Fibroblast of upper back skin (primary cell): Measurements from ENCODE around the gene TCIRG1.

ENCODE experiments used
- DNase-seq: peaks from one replicate; pipeline ENCODE4 v3.0.0-alpha.2; 2013

TCIRG1 gene

GRCh38 chr11:68004551-68005335 is 34.1 kb upstream of the TCIRG1 start:
- DNase-seq, result no peak

DNA sequence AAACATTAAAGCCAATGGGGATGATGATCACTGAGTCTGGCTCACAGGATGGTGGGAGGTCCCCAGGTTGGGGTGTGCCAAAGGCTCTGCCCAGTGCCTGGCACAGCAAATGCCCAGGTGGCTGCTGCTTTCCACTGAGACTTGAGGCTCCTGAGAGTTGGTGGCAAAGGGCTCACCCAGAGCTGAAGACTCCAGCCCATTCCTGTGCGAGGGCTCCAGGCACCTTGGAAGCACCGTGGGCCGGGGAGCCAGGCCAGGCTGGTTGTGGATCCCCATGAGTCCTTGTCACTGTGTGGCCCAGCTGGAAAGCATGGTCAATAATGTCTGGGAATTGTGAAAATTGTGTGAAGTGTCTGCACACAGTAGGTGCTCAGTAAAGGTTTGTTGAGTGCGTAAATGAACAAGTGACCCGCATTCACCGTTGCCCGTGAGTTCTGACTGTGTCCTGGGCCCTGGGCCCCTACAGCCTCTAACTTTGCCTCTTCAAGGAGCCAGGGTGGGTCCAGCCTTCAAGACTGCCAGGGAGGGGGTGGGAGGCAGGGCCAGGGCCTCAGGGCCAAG is 32.1 kb upstream of the TCIRG1 start:
- no peak for DNase-seq

DNA sequence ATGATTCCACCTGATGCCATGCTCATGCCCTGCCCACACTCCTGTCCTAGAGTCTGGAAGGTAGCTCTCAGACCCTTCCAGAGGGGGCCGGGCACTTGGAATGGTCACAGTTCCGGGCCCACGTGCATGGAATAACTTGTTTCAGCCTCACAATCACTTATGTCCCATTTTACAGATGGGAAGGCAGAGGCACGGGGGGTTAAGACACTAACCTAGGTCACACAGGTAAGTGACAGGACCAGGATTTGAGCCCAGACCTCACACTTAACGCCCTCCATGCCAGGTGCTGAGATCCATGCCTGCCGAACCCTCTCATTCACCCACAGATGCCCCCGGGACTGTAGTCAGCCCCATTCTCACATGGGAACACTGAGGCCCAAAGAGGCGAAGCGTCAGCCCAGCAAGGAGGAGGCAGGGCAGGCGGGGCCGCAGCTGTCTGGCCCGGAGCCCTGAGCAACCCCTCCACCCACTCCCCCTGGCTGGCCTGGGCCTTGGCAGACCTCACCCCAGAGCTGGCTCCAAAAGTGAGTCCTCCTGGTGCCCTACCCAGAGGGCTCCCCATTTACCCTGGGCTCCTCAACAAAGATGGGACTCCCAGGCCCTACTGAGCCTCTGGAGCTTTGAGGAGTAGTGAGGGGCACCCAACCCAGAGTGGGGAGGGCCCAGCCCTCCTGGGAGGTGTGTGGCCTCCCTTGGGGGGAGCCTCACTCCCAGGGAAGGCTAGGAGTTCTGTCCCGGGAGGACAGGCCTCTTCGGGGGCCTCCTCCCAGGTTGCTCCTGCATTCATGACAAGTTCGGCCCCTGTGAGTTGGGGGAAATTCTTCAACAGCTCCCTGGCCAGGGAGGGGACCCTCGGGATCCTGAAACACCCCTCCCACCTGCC is 31.1 kb upstream of the TCIRG1 start:
- DNase-seq, result no peak

- no peak for DNase-seq
These were observed 30.2 kb upstream of the TCIRG1 start for GRCh38 chr11:68008381-68009337.

- DNase-seq, result peak; percentile 59
These were observed 29.3 kb upstream of the TCIRG1 start for GRCh38 chr11:68009391-68010089.

DNA sequence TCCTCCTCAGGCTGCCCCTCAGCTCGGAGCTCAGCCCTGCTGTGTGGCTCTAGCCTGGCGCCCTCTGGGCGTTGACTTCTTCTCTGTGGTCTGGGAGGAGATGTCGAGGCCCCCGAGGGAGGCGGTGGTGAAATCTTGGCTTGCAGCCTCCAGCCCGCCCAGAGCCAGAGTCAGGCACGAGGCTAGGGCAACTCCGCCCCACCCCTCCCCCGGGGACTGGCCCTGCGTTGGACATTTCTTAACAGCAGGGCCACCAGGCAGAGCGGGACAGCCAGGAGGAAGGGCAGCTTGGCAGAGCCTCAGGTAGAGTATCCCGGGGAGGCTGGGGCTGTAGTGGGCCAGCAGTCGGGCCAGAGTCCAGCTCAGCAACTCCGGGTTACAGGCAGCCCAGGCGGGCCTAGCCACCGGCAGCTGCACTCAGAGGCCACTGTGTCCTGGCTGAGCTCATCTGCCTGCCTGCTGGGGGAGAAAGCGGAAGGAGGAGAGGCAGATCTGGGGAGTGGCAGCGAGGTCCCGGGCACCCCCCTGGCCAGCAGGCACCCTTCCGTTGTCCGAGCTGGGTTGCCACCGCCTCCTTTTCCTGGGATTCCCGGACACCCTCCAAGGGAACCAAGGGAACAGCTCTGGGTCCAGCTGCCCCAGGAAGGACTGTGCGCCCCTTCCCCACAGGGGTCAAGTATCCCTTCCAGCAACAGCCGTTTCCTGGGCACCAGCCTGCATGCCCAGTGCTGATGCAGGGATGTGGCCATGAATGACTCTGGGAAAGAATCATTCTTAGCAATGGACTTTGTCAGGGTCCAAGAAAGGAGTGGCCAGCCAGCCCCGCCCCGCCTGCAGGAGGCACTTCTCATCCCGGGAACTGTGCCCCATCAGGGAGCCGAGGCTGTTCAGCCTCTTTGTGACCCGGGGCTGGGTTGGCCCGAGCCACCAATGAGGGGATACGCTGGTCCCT is 28.5 kb upstream of the TCIRG1 start, which contains the start of gene ALDH3B1:
TSS of gene ALDH3B1 (plus strand) at position 238 of the 952 bp plus-strand sequence. CDS start 4,971 bp downstream, outside the sequence.
- DNase-seq, result peak; percentile 73

- DNase-seq, result no peak
These were observed 27.5 kb upstream of the TCIRG1 start for GRCh38 chr11:68011051-68011943.

- no peak for DNase-seq
These were observed 26.6 kb upstream of the TCIRG1 start for GRCh38 chr11:68012044-68012842.

DNA sequence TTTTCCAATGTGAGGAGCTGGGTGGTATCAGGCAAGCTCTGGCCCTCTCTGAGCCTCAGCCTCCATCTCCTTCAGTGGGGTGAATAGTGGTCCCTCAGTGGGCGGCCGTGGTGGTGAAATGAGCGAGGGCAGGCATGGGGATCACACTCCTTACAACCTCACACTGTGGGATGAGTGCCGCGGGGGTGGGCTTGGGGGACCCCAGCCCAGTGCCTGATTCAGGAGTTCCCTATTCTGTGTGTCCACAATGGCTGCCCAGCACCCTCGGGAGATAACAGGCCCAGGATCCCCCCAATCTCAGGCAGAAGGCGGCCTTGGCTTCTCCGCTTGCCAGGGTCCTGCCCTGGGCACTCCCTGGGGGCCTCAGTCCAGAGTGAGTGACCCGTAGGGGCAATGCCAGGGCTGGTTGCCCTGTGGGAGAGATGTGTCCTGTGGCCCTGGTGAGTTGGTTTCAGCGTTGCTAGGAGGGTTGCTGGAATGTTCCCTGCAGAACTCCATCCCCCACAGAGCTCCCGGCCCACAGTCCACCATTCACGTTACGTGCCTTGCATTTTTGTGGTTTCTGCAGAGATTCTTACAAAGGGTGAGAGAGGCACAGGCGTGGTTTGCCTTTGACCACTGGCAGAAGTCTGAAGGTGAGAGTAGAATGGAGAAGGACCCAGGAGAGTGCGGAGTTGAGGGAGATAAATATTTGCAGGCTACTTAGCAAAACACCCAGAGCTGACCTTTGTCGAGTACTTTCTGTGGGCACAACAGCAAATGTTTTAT is 25.8 kb upstream of the TCIRG1 start:
- DNase-seq, result peak; percentile 97

- no peak for DNase-seq
These were observed 25.1 kb upstream of the TCIRG1 start for GRCh38 chr11:68013611-68014156.

- DNase-seq, result peak; percentile 29
These were observed 24.5 kb upstream of the TCIRG1 start for GRCh38 chr11:68014157-68014946.

DNA sequence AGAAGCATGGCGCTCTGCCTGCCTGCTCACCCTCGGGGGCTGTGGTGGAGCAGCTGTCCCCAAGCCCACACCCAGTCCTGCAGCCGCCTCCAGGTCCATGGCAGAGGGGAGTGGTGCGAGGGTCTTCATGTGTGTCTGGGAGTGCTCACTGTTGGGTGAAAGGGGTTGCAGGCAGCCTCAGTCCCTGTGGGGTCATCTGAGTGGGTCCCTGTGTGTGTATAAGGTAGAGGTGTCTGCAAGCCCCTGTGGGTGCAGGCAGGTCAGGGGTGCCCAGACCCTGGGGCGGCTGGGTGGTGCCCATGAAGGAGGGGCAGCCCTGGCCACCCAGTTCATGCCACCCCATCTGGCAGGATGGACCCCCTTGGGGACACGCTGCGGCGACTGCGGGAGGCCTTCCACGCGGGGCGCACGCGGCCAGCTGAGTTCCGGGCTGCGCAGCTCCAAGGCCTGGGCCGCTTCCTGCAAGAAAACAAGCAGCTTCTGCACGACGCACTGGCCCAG is 23.8 kb upstream of the TCIRG1 start:
- no peak for DNase-seq

DNA sequence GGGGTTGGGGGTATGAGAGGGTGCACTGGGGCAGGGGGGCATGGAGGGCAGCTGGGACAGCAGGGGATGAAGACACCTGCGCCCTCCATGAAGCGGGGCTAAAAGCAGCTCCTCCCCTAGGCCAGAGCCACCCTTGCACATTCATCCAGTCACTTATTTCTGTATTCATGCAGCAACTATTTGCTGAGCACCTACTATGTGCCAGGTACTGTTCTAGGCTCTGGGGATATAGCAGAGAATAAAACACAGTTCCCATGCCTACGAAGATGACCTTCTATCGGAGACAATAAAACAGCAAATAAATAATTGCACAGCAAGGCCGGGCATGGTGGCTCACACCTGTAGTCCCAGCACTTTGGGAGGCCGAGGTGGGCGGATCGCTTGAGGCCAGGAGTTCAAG is 23.4 kb upstream of the TCIRG1 start:
- no peak for DNase-seq

DNA sequence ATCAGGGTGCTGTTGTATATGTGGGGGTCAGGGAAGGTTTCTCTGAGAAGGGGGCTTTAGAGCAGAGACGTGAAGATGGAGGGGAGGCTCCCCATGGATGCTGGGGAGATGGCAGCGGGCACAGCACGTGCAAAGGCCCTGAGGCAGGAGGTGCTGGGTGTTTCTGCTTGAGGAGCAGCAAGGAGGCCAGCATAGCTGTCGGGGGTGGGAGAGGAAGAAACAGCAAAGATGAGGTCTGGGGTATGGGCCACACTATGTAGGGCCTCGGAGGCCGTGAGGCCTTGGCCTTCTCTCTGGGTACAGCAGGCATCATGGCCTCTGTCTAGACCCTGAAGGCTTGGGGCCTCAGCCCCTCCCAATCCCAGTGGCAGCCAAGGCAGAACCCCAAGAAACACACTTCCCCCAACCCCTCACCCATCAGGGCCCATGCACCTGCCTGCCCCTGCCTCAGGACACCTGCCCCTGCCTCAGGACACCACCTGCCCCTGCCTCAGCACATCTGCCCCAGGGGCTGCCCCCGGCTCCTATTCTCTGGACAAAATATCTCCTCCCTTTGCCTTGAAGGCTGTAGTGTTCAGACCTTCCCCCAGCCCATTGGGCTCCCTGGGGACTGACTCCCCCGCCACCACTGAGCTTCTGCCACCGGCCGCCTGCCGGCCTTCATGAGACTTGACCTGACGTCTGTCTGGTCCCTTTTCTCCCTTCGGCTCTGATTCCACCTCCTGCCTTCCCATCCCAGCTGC is 22.5 kb upstream of the TCIRG1 start:
- no peak for DNase-seq
